HEK293 (cell line): ENCODE measurements around the gene MAPK8IP3.
A peak's percentile ranks its signal among the peaks of the same experiment; 100 is the strongest.

ENCODE experiments used
- ELK4 ChIP-seq: IDR thresholded peaks from 2 replicates; pipeline ENCODE4 v1.6.1; 2011; ENCODE audit warnings: mild to moderate bottlenecking, low read depth, low read length, borderline replicate concordance
- FEZF1 ChIP-seq: fragments of 450-650 bp; formaldehyde crosslinking; IDR thresholded peaks from 2 replicates; pipeline ENCODE4 v1.5.1; 2016; ENCODE audit warnings: missing biosample characterization, missing genetic modification characterization
- HOXA7 ChIP-seq: sonication (generic); formaldehyde crosslinking; IDR thresholded peaks from 2 replicates; pipeline ENCODE4 v1.8.1; 2022; ENCODE audit warnings: missing genetic modification reagents, borderline replicate concordance
- KLF1 ChIP-seq: fragments of 450-650 bp; formaldehyde crosslinking; IDR thresholded peaks from 2 replicates; pipeline ENCODE4 v1.5.1; 2016; ENCODE audit warnings: missing biosample characterization, missing genetic modification characterization
- OVOL3 ChIP-seq: fragments of 450-650 bp; formaldehyde crosslinking; IDR thresholded peaks from 2 replicates; pipeline ENCODE4 v1.5.1; 2016; ENCODE audit warnings: missing biosample characterization, missing genetic modification characterization
- PRDM6 ChIP-seq: fragments of 450-650 bp; formaldehyde crosslinking; IDR thresholded peaks from 2 replicates; pipeline ENCODE4 v1.5.1; 2017; ENCODE audit warnings: missing biosample characterization, missing genetic modification characterization
- RBAK ChIP-seq: fragments of 450-650 bp; formaldehyde crosslinking; IDR thresholded peaks from 2 replicates; pipeline ENCODE4 v1.5.1; 2016; ENCODE audit warnings: missing biosample characterization, missing genetic modification characterization
- SCRT2 ChIP-seq: fragments of 450-650 bp; formaldehyde crosslinking; IDR thresholded peaks from 2 replicates; pipeline ENCODE4 v1.5.1; 2016; ENCODE audit warnings: missing biosample characterization, missing genetic modification characterization
- SP3 ChIP-seq: fragments of 450-650 bp; formaldehyde crosslinking; IDR thresholded peaks from 2 replicates; pipeline ENCODE4 v1.5.1; 2016; ENCODE audit warnings: missing biosample characterization, missing genetic modification characterization
- YY1 ChIP-seq: fragments of 450-650 bp; formaldehyde crosslinking; IDR thresholded peaks from 2 replicates; pipeline ENCODE4 v1.5.1; 2018; ENCODE audit warnings: missing biosample characterization, missing genetic modification characterization
- ZBTB26 ChIP-seq: fragments of 450-650 bp; formaldehyde crosslinking; optimal IDR thresholded peaks from 2 replicates; pipeline ENCODE3; 2016; ENCODE audit warnings: missing biosample characterization, mild to moderate bottlenecking, missing genetic modification characterization
- ZBTB44 ChIP-seq: fragments of 450-650 bp; IDR thresholded peaks from 2 replicates; pipeline ENCODE4 v1.5.1; 2018; ENCODE audit warnings: missing biosample characterization, mild to moderate bottlenecking, missing genetic modification characterization
- ZNF112 ChIP-seq: fragments of 450-650 bp; formaldehyde crosslinking; IDR thresholded peaks from 2 replicates; pipeline ENCODE4 v1.5.0; 2017; ENCODE audit warnings: missing biosample characterization, missing genetic modification characterization
- ZNF121 ChIP-seq: fragments of 450-650 bp; formaldehyde crosslinking; IDR thresholded peaks from 2 replicates; pipeline ENCODE4 v1.5.1; 2016; ENCODE audit warnings: missing biosample characterization, missing genetic modification characterization
- ZNF132 ChIP-seq: fragments of 450-650 bp; formaldehyde crosslinking; IDR thresholded peaks from 2 replicates; pipeline ENCODE4 v1.5.1; 2017; ENCODE audit warnings: missing biosample characterization, missing genetic modification characterization, borderline replicate concordance
- ZNF223 ChIP-seq: fragments of 450-650 bp; formaldehyde crosslinking; IDR thresholded peaks from 2 replicates; pipeline ENCODE4 v1.5.1; 2016; ENCODE audit warnings: missing biosample characterization, missing genetic modification characterization
- ZNF23 ChIP-seq: fragments of 450-650 bp; formaldehyde crosslinking; IDR thresholded peaks from 2 replicates; pipeline ENCODE4 v1.5.1; 2016; ENCODE audit warnings: missing biosample characterization, missing genetic modification characterization, borderline replicate concordance
- ZNF280D ChIP-seq: fragments of 450-650 bp; formaldehyde crosslinking; IDR thresholded peaks from 2 replicates; pipeline ENCODE4 v1.5.1; 2016; ENCODE audit warnings: missing biosample characterization, missing genetic modification characterization
- ZNF335 ChIP-seq: fragments of 450-650 bp; formaldehyde crosslinking; conservative IDR thresholded peaks from 2 replicates; pipeline ENCODE4 v1.5.1; 2016; ENCODE audit warnings: missing biosample characterization, missing genetic modification characterization
- ZNF37A ChIP-seq: fragments of 450-650 bp; IDR thresholded peaks from 2 replicates; pipeline ENCODE4 v1.5.1; 2018; ENCODE audit warnings: missing biosample characterization, missing genetic modification characterization
- ZNF621 ChIP-seq: fragments of 450-650 bp; formaldehyde crosslinking; IDR thresholded peaks from 2 replicates; pipeline ENCODE4 v1.5.1; 2017; ENCODE audit warnings: missing biosample characterization, missing genetic modification characterization
- ZNF792 ChIP-seq: fragments of 450-650 bp; formaldehyde crosslinking; IDR thresholded peaks from 2 replicates; pipeline ENCODE4 v1.5.1; 2016; ENCODE audit warnings: missing biosample characterization, missing genetic modification characterization
- ZNF830 ChIP-seq: fragments of 450-650 bp; IDR thresholded peaks from 2 replicates; pipeline ENCODE4 v1.5.0; 2018; ENCODE audit warnings: missing biosample characterization, missing genetic modification characterization, low read depth, mild to moderate bottlenecking, moderate library complexity
- TF ChIP-seq, protein P1 (sequence below): fragments of 450-650 bp; formaldehyde crosslinking; IDR thresholded peaks from 2 replicates; pipeline ENCODE4 v1.5.1; 2017; ENCODE audit warnings: missing biosample characterization, missing genetic modification characterization
- TF ChIP-seq, protein P2 (sequence below): fragments of 450-650 bp; formaldehyde crosslinking; IDR thresholded peaks from 2 replicates; pipeline ENCODE4 v1.5.1; 2016; ENCODE audit warnings: missing biosample characterization, missing genetic modification characterization

Gene MAPK8IP3

DNA sequence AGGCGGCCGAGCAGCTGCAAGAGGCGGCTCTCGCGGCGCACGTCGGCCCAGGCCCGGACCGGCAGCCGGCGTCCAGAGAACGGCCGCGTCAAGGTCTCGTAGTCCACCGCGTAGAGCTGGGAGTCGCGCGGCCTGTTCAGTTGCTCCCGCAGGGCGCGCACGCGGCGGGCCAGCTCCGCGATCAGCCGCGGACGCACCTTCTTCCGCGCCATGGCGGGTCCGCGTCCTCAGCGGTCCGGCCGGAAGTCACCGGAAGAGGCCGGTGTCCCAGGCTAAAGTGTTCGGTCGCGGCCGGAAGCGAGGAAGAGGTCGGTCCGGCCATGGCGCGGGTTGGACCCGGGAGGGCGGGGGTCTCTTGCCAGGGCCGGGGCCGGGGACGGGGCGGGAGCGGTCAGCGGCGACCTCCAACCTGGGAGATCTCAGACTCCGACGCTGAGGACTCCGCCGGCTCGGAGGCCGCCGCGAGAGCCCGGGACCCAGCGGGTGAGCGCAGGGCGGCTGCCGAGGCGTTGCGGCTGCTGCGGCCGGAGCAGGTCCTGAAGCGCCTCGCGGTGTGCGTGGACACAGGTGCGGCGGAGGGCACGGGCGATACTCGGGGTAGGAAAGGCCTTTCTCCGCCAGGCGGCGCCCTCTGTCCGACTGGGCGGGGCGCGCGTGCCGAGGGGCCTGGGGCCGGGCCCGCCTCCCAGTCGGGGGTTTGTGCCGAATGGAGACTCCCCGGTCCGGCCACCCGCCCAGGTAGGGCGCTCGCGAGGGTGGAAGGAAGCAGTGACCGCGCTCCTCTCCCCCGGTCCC lies 67.1 kb downstream of the MAPK8IP3 start, which contains the start of gene MRPS34 (continued):
- TF ChIP-seq PRDM6 (tag by site-specific recombination), result no peak
- TF ChIP-seq ZNF280D (tag by site-specific recombination), result no peak
- no peak for TF ChIP-seq ZNF23 (tag by site-specific recombination)
- no peak for TF ChIP-seq ZNF132 (tag by site-specific recombination)
- peak; percentile 54; the same call in 1 of the 2 replicates for TF ChIP-seq SCRT2 (tag by site-specific recombination)
- TF ChIP-seq KLF1 (tag by site-specific recombination), result peak; percentile 79; the same call in 1 of the 2 replicates
- TF ChIP-seq OVOL3 (tag by site-specific recombination), result peak; percentile 90
- TF ChIP-seq, protein P1, sequence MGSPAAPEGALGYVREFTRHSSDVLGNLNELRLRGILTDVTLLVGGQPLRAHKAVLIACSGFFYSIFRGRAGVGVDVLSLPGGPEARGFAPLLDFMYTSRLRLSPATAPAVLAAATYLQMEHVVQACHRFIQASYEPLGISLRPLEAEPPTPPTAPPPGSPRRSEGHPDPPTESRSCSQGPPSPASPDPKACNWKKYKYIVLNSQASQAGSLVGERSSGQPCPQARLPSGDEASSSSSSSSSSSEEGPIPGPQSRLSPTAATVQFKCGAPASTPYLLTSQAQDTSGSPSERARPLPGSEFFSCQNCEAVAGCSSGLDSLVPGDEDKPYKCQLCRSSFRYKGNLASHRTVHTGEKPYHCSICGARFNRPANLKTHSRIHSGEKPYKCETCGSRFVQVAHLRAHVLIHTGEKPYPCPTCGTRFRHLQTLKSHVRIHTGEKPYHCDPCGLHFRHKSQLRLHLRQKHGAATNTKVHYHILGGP, result no peak
- TF ChIP-seq ZNF335, result no peak; the same call in none of the 2 replicates
- no peak; the same call in 1 of the 2 replicates for TF ChIP-seq ELK4
- TF ChIP-seq HOXA7, result no peak
- TF ChIP-seq, protein P2, sequence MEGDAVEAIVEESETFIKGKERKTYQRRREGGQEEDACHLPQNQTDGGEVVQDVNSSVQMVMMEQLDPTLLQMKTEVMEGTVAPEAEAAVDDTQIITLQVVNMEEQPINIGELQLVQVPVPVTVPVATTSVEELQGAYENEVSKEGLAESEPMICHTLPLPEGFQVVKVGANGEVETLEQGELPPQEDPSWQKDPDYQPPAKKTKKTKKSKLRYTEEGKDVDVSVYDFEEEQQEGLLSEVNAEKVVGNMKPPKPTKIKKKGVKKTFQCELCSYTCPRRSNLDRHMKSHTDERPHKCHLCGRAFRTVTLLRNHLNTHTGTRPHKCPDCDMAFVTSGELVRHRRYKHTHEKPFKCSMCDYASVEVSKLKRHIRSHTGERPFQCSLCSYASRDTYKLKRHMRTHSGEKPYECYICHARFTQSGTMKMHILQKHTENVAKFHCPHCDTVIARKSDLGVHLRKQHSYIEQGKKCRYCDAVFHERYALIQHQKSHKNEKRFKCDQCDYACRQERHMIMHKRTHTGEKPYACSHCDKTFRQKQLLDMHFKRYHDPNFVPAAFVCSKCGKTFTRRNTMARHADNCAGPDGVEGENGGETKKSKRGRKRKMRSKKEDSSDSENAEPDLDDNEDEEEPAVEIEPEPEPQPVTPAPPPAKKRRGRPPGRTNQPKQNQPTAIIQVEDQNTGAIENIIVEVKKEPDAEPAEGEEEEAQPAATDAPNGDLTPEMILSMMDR (tag by site-specific recombination), result peak; percentile 98
- TF ChIP-seq RBAK (tag by site-specific recombination), result no peak
- TF ChIP-seq ZNF792 (tag by site-specific recombination), result no peak
- TF ChIP-seq ZNF621 (tag by site-specific recombination), result no peak
- peak; percentile 99 for TF ChIP-seq ZBTB26 (tag by site-specific recombination)
- peak; percentile 72 for TF ChIP-seq SP3
- no peak for TF ChIP-seq ZNF112 (tag by site-specific recombination)
- 0 out of 2 replicates have a peak, but pooled peaks have one; percentile 25 for TF ChIP-seq ZNF37A (tag by site-specific recombination)
- peak; percentile 97 for TF ChIP-seq YY1 (tag by site-specific recombination)
- no peak for TF ChIP-seq FEZF1 (tag by site-specific recombination)
- TF ChIP-seq ZNF223 (tag by site-specific recombination), result no peak
- TF ChIP-seq ZNF830 (tag by site-specific recombination), result no peak
- peak; percentile 12; the same call in 1 of the 2 replicates for TF ChIP-seq ZBTB44
- no peak for TF ChIP-seq ZNF121 (tag by site-specific recombination)
